OCI-LY3 (cell line): ENCODE measurements around the gene GRAP2.

Experiments
- H2AFZ ChIP-seq: fragments of 200-600, 300-600 bp; shearing (Covaris generic); 2 replicates; pipeline ENCODE4 v1.6.0; 2014; ENCODE audit warnings: antibody characterized with exemption, low read depth, low read length
- H3K27ac ChIP-seq: fragments of 200-600, 300-600 bp; sonication (generic); 2 replicates; pipeline ENCODE4 v1.5.1; 2014; ENCODE audit warnings: mild to moderate bottlenecking, low read length, moderate library complexity, mixed read lengths
- H3K27me3 ChIP-seq: fragments of 200-600, 300-600 bp; sonication (generic); 2 replicates; pipeline ENCODE4 v1.6.1; 2014; ENCODE audit warnings: low read depth, low read length, mixed read lengths
- H3K36me3 ChIP-seq: fragments of 200-600, 300-600 bp; sonication (generic); replicated peaks from 2 replicates; pipeline ENCODE3; 2014; ENCODE audit warnings: low read depth, low read length, mixed read lengths
- H3K4me1 ChIP-seq: fragments of 300-600, 200-600 bp; sonication (generic); 2 replicates; pipeline ENCODE4 v1.6.1; 2014; ENCODE audit warnings: low read length, mixed read lengths
- H3K4me2 ChIP-seq: fragments of 200-600, 300-600 bp; sonication (generic); 2 replicates; pipeline ENCODE4 v1.6.1; 2014; ENCODE audit warnings: low read length, mixed read lengths
- H3K4me3 ChIP-seq: fragments of 300-600, 200-600 bp; sonication (generic); 2 replicates; pipeline ENCODE4 v1.5.1; 2014; ENCODE audit warnings: antibody characterized with exemption, mild to moderate bottlenecking, low read length, moderate library complexity
- H3K79me2 ChIP-seq: fragments of 300-600, 200-600 bp; shearing (Covaris generic); 2 replicates; pipeline ENCODE4 v1.6.1; 2014; ENCODE audit warnings: mild to moderate bottlenecking, low read length, mixed read lengths
- H3K9ac ChIP-seq: fragments of 300-600, 200-600 bp; shearing (Covaris generic); 2 replicates; pipeline ENCODE4 v1.6.0; 2014; ENCODE audit warnings: mild to moderate bottlenecking, low read length, moderate library complexity
- H3K9me3 ChIP-seq: fragments of 200-600, 300-600 bp; shearing (Covaris generic); 2 replicates; pipeline ENCODE4 v1.6.1; 2014; ENCODE audit warnings: low read length, mixed read lengths; ENCODE audit not compliant: insufficient read depth
- H4K20me1 ChIP-seq: fragments of 200-600, 300-600 bp; sonication (generic); 2 replicates; pipeline ENCODE4 v1.6.1; 2016; ENCODE audit warnings: low read length, mixed read lengths; ENCODE audit not compliant: insufficient read depth
- EZH2phosphoT487 ChIP-seq: fragments of 200-600 bp; shearing (Covaris generic); IDR thresholded peaks from 2 replicates; pipeline ENCODE4 v1.6.1; 2018; ENCODE audit warnings: antibody characterized with exemption, mixed run types, low read depth
- TF ChIP-seq, protein P1 (sequence below): fragments of 200-600, 300-600 bp; sonication (generic); IDR thresholded peaks from 2 replicates; pipeline ENCODE4 v1.5.1; 2014; ENCODE audit warnings: antibody characterized with exemption, low read length, low read depth

Gene GRAP2

DNA sequence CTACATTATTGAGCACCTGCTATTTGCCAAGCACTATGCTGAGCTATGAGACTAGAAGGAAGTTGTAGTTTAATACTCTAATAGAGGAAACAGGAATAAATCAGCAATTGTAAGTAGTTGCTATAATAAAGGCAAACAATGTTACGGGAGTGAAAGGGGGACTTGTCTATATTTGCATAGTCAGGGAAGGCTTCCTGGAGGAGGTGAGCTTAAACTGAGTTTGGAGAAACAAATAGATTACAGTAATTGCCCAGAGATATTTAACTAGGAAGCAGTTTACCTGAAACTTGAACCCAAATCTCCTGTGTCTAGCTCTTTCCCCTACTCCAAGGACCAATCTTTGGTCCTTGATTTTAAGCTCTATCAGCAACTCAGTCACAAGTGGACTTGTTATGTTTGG, 5.2 kb upstream of the GRAP2 start:
- Histone ChIP-seq H3K36me3 (no peaks in the 10 kb centered on the region), H3K9me3 (no peaks in the 10 kb centered on the region), H4K20me1 (no peaks in the 10 kb centered on the region), H3K4me1 (peaks cover 27% of the 10 kb centered on the region), H3K4me2 (no peak overlapping the region), H3K4me3 (no peak overlapping the region), H3K27me3 (peaks cover 15% of the 10 kb centered on the region), H3K27ac (no peak overlapping the region), H3K9ac (no peak overlapping the region), H3K79me2 (no peaks in the 10 kb centered on the region), H2AFZ (no peak overlapping the region)
- no peak for TF ChIP-seq EZH2phosphoT487
- TF ChIP-seq, protein P1, sequence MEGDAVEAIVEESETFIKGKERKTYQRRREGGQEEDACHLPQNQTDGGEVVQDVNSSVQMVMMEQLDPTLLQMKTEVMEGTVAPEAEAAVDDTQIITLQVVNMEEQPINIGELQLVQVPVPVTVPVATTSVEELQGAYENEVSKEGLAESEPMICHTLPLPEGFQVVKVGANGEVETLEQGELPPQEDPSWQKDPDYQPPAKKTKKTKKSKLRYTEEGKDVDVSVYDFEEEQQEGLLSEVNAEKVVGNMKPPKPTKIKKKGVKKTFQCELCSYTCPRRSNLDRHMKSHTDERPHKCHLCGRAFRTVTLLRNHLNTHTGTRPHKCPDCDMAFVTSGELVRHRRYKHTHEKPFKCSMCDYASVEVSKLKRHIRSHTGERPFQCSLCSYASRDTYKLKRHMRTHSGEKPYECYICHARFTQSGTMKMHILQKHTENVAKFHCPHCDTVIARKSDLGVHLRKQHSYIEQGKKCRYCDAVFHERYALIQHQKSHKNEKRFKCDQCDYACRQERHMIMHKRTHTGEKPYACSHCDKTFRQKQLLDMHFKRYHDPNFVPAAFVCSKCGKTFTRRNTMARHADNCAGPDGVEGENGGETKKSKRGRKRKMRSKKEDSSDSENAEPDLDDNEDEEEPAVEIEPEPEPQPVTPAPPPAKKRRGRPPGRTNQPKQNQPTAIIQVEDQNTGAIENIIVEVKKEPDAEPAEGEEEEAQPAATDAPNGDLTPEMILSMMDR, result no peak

DNA sequence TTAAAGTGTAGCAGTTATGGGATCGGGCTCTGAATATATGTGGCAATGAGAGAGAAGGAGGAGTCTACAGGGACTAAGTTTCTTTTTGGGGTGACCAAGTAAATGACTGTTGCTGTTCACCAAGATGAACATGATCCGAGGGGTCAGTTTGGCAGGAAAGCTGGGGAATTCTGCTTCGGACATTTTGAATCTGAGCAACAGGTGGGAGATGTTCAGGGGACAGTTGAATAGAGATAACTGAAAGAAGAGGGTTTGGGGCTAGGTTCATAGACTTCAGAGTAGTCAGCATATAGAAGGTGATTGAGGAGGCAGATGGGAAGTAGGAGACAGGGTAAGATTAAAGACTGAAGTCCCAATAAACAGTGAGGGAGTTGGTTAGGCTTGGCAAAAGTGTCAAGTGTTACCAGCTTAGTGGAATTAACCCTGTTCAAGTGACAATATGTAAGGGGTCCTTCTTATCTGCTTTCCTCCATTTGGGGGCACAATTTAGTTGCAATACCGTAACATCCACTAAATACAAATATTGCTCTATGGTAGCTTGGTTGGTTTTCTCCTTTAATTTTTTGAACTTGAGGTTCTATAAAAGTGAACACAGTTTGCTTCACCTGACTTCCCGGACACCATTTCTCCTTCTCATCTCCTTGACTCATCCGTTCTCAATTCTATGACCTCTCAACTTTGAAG, 4.4 kb upstream of the GRAP2 start:
- no peaks in the 10 kb centered on the region for H4K20me1 ChIP-seq
- peaks cover 35% of the 10 kb centered on the region for H3K4me1 ChIP-seq
- no peak overlapping the region for H3K27ac ChIP-seq
- no peak overlapping the region for H3K4me3 ChIP-seq
- no peak overlapping the region for H3K4me2 ChIP-seq
- H2AFZ ChIP-seq, result no peak overlapping the region
- H3K9me3 ChIP-seq, result no peaks in the 10 kb centered on the region
- H3K9ac ChIP-seq, result no peak overlapping the region
- H3K79me2 ChIP-seq, result no peaks in the 10 kb centered on the region
- TF ChIP-seq EZH2phosphoT487, result no peak
- TF ChIP-seq, protein P1, result 0 out of 2 replicates have a peak, but pooled peaks have one; percentile 11
- no peaks in the 10 kb centered on the region for H3K36me3 ChIP-seq
- peaks cover 10% of the 10 kb centered on the region for H3K27me3 ChIP-seq

DNA sequence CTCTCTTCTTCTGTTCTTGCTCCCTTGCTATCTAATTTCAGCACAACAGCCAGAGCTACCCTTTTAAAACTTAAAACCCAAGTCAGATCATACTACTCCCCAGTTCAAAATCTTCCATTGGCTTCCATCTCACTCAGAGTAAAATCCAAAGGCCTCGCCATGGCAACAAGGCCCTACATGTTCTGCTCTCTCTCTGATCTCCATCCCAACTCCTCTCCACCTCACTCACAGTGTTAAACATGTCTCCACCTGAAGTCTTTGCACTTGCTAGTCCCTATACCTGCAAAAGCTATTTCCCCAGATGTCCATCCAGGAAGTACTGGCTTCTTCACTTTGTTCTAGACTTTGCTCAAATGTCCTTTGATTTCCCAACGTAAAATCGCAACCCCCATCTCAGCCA, 3.0 kb upstream of the GRAP2 start:
- H3K36me3 ChIP-seq, result no peaks in the 10 kb centered on the region
- no peak overlapping the region for H3K9ac ChIP-seq
- H3K4me1 ChIP-seq, result peaks cover 35% of the 10 kb centered on the region
- TF ChIP-seq EZH2phosphoT487, result no peak
- TF ChIP-seq, protein P1, result no peak
- H3K79me2 ChIP-seq, result no peaks in the 10 kb centered on the region
- H3K27ac ChIP-seq, result no peak overlapping the region
- no peaks in the 10 kb centered on the region for H4K20me1 ChIP-seq
- no peak overlapping the region for H3K4me2 ChIP-seq
- no peak overlapping the region for H3K4me3 ChIP-seq
- no peaks in the 10 kb centered on the region for H3K9me3 ChIP-seq
- peaks cover 6% of the 10 kb centered on the region for H3K27me3 ChIP-seq
- H2AFZ ChIP-seq, result no peak overlapping the region

DNA sequence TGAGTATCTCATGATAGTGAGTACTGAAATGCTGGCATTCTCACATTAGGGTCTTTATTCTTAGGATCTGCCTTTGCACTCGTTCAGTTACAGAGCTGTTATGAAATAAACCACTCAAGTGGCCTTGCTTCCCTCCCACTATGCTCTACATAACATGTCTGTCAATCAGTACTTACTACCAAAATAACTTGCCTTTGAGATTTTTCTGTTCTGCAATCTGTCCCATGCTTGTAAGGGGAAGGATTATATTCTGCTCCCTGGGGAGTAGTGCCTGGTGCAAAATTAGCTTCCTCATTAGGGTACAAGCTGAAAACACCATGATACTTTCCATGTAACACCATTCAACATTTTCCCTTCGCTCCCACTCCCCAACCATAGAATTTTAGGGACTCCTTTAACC, 1.9 kb upstream of the GRAP2 start:
- TF ChIP-seq, protein P1, result no peak
- no peak for TF ChIP-seq EZH2phosphoT487
- H3K27ac ChIP-seq, result peak overlapping the region; percentile 48
- no peaks in the 10 kb centered on the region for H3K79me2 ChIP-seq
- H3K9me3 ChIP-seq, result no peaks in the 10 kb centered on the region
- peaks cover 35% of the 10 kb centered on the region for H3K4me1 ChIP-seq
- peak overlapping the region; percentile 43; the same call in 1 of the 2 replicates for H2AFZ ChIP-seq
- H3K27me3 ChIP-seq, result peaks cover 6% of the 10 kb centered on the region
- peak overlapping the region; percentile 40 for H3K4me3 ChIP-seq
- H3K36me3 ChIP-seq, result no peaks in the 10 kb centered on the region
- no peaks in the 10 kb centered on the region for H4K20me1 ChIP-seq
- H3K9ac ChIP-seq, result peak overlapping the region; percentile 34
- H3K4me2 ChIP-seq, result peak overlapping the region; percentile 83
